H9 (cell line): ENCODE results near the gene GPC6. TPM values are rescaled to one million over a fixed set of nuclear protein-coding genes. Genes with fewer than 3 reads are reported as not detected.
"Not testable (repeated sequence)": the region's sequence is repeated elsewhere in the genome, so short reads cannot be mapped to it uniquely, and the experiment has no call there.

ENCODE experiments used
- DNase-seq: peaks from one replicate; pipeline ENCODE4 v3.0.0-alpha.2; 2017
- H2AFZ ChIP-seq: one replicate; pipeline ENCODE4 v1.6.1; 2013; ENCODE audit warnings: mild to moderate bottlenecking, low read length, control low read depth, moderate library complexity
- H2AK5ac ChIP-seq: 2 replicates; pipeline ENCODE4 v1.6.1; 2013; ENCODE audit warnings: low read length, control low read depth, mixed read lengths; ENCODE audit not compliant: insufficient read length
- H2BK120ac ChIP-seq: one replicate; pipeline ENCODE4 v1.6.1; 2013; ENCODE audit warnings: low read depth, mild to moderate bottlenecking, low read length, control low read depth, inconsistent platforms; ENCODE audit not compliant: poor library complexity, severe bottlenecking
- H2BK12ac ChIP-seq: 2 replicates; pipeline ENCODE4 v1.6.1; 2013; ENCODE audit warnings: low read length, control low read depth, mixed read lengths, low read depth; ENCODE audit not compliant: insufficient read length
- H2BK15ac ChIP-seq: 2 replicates; pipeline ENCODE4 v1.6.1; 2013; ENCODE audit warnings: low read depth, low read length, control low read depth
- H2BK20ac ChIP-seq: one replicate; pipeline ENCODE4 v1.6.1; 2013; ENCODE audit warnings: low read depth, mild to moderate bottlenecking, low read length, control low read depth, inconsistent platforms; ENCODE audit not compliant: poor library complexity, severe bottlenecking
- H2BK5ac ChIP-seq: 2 replicates; pipeline ENCODE4 v1.6.1; 2013; ENCODE audit warnings: low read length, control low read depth, mixed read lengths; ENCODE audit not compliant: insufficient read length
- H3K14ac ChIP-seq: 2 replicates; pipeline ENCODE4 v1.6.1; 2013; ENCODE audit warnings: low read length, control low read depth; ENCODE audit not compliant: insufficient read depth
- H3K18ac ChIP-seq: 2 replicates; pipeline ENCODE4 v1.6.1; 2013; ENCODE audit warnings: low read depth, mild to moderate bottlenecking, mixed read lengths, low read length, control low read depth; ENCODE audit not compliant: insufficient read length
- H3K23ac ChIP-seq: 2 replicates; pipeline ENCODE4 v1.6.1; 2013; ENCODE audit warnings: low read length, control low read depth, mixed read lengths, low read depth; ENCODE audit not compliant: insufficient read length
- H3K23me2 ChIP-seq: 2 replicates; pipeline ENCODE4 v1.6.1; 2013; ENCODE audit warnings: low read depth, mild to moderate bottlenecking, mixed read lengths, low read length, control low read depth; ENCODE audit not compliant: insufficient read length, poor library complexity, severe bottlenecking
- H3K27ac ChIP-seq: 2 replicates; pipeline ENCODE4 v1.5.1; 2013; ENCODE audit warnings: low read length, control low read depth, mixed read lengths, low read depth; ENCODE audit not compliant: insufficient read length
- H3K27me3 ChIP-seq: 2 replicates; pipeline ENCODE4 v1.6.1; 2013; ENCODE audit warnings: low read length, control low read depth, inconsistent platforms; ENCODE audit not compliant: insufficient read depth
- H3K4ac ChIP-seq: 2 replicates; pipeline ENCODE4 v1.6.1; 2013; ENCODE audit warnings: low read depth, mild to moderate bottlenecking, control low read depth, inconsistent platforms, low read length, moderate library complexity
- H3K4me1 ChIP-seq: 2 replicates; pipeline ENCODE4 v1.6.1; 2013; ENCODE audit warnings: low read length, control low read depth, inconsistent platforms; ENCODE audit not compliant: insufficient read depth
- H3K4me2 ChIP-seq: 2 replicates; pipeline ENCODE4 v1.6.1; 2013; ENCODE audit warnings: low read length, control low read depth, mixed read lengths; ENCODE audit not compliant: insufficient read length, insufficient read depth
- H3K56ac ChIP-seq: 2 replicates; pipeline ENCODE4 v1.6.1; 2013; ENCODE audit warnings: low read depth, mild to moderate bottlenecking, mixed read lengths, low read length, control low read depth; ENCODE audit not compliant: insufficient read length
- H3K79me1 ChIP-seq: 2 replicates; pipeline ENCODE4 v1.6.1; 2013; ENCODE audit warnings: low read depth, mild to moderate bottlenecking, moderate library complexity, low read length, control low read depth, inconsistent platforms; ENCODE audit not compliant: insufficient read depth, poor library complexity, severe bottlenecking
- H3K79me2 ChIP-seq: 2 replicates; pipeline ENCODE4 v1.6.1; 2013; ENCODE audit warnings: low read length, control low read depth, inconsistent platforms; ENCODE audit not compliant: insufficient read depth
- H3K9ac ChIP-seq: 2 replicates; pipeline ENCODE4 v1.6.1; 2013; ENCODE audit warnings: low read length, control low read depth, mixed read lengths; ENCODE audit not compliant: insufficient read length; ENCODE audit errors: extremely low read depth
- H3K9me3 ChIP-seq: one replicate; pipeline ENCODE4 v1.6.1; 2013; ENCODE audit warnings: low read depth, low read length, inconsistent platforms; ENCODE audit not compliant: control insufficient read depth
- H3T11ph ChIP-seq: one replicate; pipeline ENCODE4 v1.6.1; 2013; ENCODE audit warnings: mild to moderate bottlenecking, low read length, control low read depth, inconsistent platforms
- H4K20me1 ChIP-seq: one replicate; pipeline ENCODE4 v1.6.1; 2013; ENCODE audit not compliant: control insufficient read depth, insufficient read length, insufficient read depth
- H4K5ac ChIP-seq: 2 replicates; pipeline ENCODE4 v1.6.1; 2013; ENCODE audit warnings: low read depth, mild to moderate bottlenecking, mixed read lengths, low read length, control low read depth; ENCODE audit not compliant: insufficient read length
- H4K8ac ChIP-seq: replicated peaks from 2 replicates; pipeline ENCODE4 v1.6.1; 2013; ENCODE audit warnings: low read length, control low read depth, mixed read lengths, low read depth; ENCODE audit not compliant: insufficient read length
- H4K91ac ChIP-seq: 2 replicates; pipeline ENCODE4 v1.6.1; 2013; ENCODE audit warnings: low read depth, mild to moderate bottlenecking, moderate library complexity, mixed read lengths, low read length, control low read depth; ENCODE audit not compliant: insufficient read length
- H3K27ac Mint-ChIP-seq, 3 experiments: 2 replicates in 2 of 3; 3 replicates in 1 of 3; pipeline ENCODE4 v1.8.0; 2020 to 2021; ENCODE audit warnings: mixed read lengths in 3 of 3, mild to moderate bottlenecking in 1 of 3, moderate library complexity in 1 of 3
- H3K27me3 Mint-ChIP-seq: 2 replicates; pipeline ENCODE4 v1.8.0; 2021; ENCODE audit warnings: low read depth, mild to moderate bottlenecking, moderate library complexity, mixed read lengths
- H3K36me3 Mint-ChIP-seq, 3 experiments: 2 replicates in 2 of 3; 3 replicates in 1 of 3; pipeline ENCODE4 v1.8.0; 2020 to 2021; ENCODE audit warnings: low read depth in 3 of 3, mixed read lengths in 3 of 3; ENCODE audit not compliant: insufficient read depth in 1 of 3
- H3K4me1 Mint-ChIP-seq, 2 experiments: 2 replicates each; pipeline ENCODE4 v1.8.0; 2020; ENCODE audit warnings: mixed read lengths in 2 of 2
- H3K4me3 Mint-ChIP-seq, 2 experiments: 2 replicates in 1 of 2; 3 replicates in 1 of 2; pipeline ENCODE4 v1.8.0; 2020 to 2021; ENCODE audit warnings: mild to moderate bottlenecking in 2 of 2, mixed read lengths in 2 of 2, moderate library complexity in 1 of 2
- H3K9me3 Mint-ChIP-seq, 2 experiments: 2 replicates in 1 of 2; 3 replicates in 1 of 2; pipeline ENCODE4 v1.8.0; 2020; ENCODE audit warnings: mild to moderate bottlenecking in 2 of 2, mixed read lengths in 2 of 2, moderate library complexity in 1 of 2
- CTCF ChIP-seq: fragments of 200-600 bp; sonication (generic); conservative IDR thresholded peaks from 3 replicates; pipeline ENCODE4 v1.8.0; 2021; ENCODE audit warnings: antibody characterized with exemption, mild to moderate bottlenecking
- WGBS: extraction: QIAGEN DNeasy Blood & Tissue Kit; methylation state at CpG from one replicate; pipeline ENCODE4 v1.1.7; 2013; ENCODE audit warnings: missing lambda C conversion rate, low lambda C conversion rate, mixed read lengths; ENCODE audit not compliant: insufficient read length; ENCODE audit errors: extremely low coverage; 5-methylcytosine and 5-hydroxymethylcytosine counted together
- total RNA-seq: library from RNA; stranded (reverse); gene quantifications from 2 replicates; pipeline ENCODE4 v1.2.1, GENCODE V29; 2021

Gene GPC6
- total RNA-seq, 1 experiment from 2014 or later = 15.6 TPM

GRCh38 chr13:93480553-93481106, 254.0 kb downstream of the GPC6 start:
- Histone ChIP-seq H3K56ac (no peak overlapping the region), H3T11ph (no peak overlapping the region), H3K4me1 (no peaks in the 10 kb centered on the region; the same call in 1 of the 2 replicates), H4K20me1 (no peaks in the 10 kb centered on the region), H3K23ac (no peak overlapping the region), H2BK20ac (no peak overlapping the region), H2BK15ac (no peak overlapping the region), H3K18ac (no peak overlapping the region), H3K27me3 (no peaks in the 10 kb centered on the region), H2BK120ac (no peak overlapping the region), H3K79me1 (no peaks in the 10 kb centered on the region), H2AFZ (no peak overlapping the region), H4K8ac (no peak overlapping the region), H3K79me2 (peaks cover 2% of the 10 kb centered on the region; the same call in 1 of the 2 replicates), H4K5ac (no peak overlapping the region), H3K4ac (no peak overlapping the region), H2BK12ac (no peak overlapping the region), H3K23me2 (no peaks in the 10 kb centered on the region), H4K91ac (no peak overlapping the region), H3K9ac (no peak overlapping the region), H3K9me3 (no peaks in the 10 kb centered on the region), H3K4me2 (no peak overlapping the region), H3K14ac (no peak overlapping the region), H3K27ac (no peak overlapping the region), H2AK5ac (no peak overlapping the region), H2BK5ac (no peak overlapping the region)
- H3K36me3 Mint-ChIP-seq = no peaks in the 10 kb centered on the region
- 0 out of 7 replicates have a peak overlapping the region, but pooled peaks of 1 of the 3 experiments have one; percentile 3 for H3K27ac Mint-ChIP-seq
- DNase-seq = no peak
- H3K9me3 Mint-ChIP-seq = no peaks in the 10 kb centered on the region
- H3K4me1 Mint-ChIP-seq = peaks cover 10 to 12% of the 10 kb centered on the region in 2 experiments
- no peak overlapping the region for H3K4me3 Mint-ChIP-seq
- H3K27me3 Mint-ChIP-seq = no peaks in the 10 kb centered on the region
- TF ChIP-seq CTCF = no peak
- no CpG with 5 or more reads among the region's 4 CpGs for WGBS

GRCh38 chr13:93496117-93496516, 269.5 kb downstream of the GPC6 start:
- H2BK12ac ChIP-seq, H3K4me2 ChIP-seq, H3K36me3 Mint-ChIP-seq, H4K20me1 ChIP-seq, H3K18ac ChIP-seq, H4K8ac ChIP-seq, H3K9me3 Mint-ChIP-seq, H3K27me3 ChIP-seq, H3K79me1 ChIP-seq, H4K5ac ChIP-seq, H3K27ac ChIP-seq, H3K4ac ChIP-seq, H3K79me2 ChIP-seq, H2BK5ac ChIP-seq, H3K9me3 ChIP-seq, H4K91ac ChIP-seq, H3T11ph ChIP-seq, H3K56ac ChIP-seq, H3K4me1 ChIP-seq, H3K23ac ChIP-seq, H2AK5ac ChIP-seq, H2BK20ac ChIP-seq, H2BK15ac ChIP-seq, H3K27me3 Mint-ChIP-seq, DNase-seq, H2BK120ac ChIP-seq, H3K14ac ChIP-seq, H3K23me2 ChIP-seq, H2AFZ ChIP-seq, H3K9ac ChIP-seq: not testable (repeated sequence)
- Mint-ChIP-seq H3K27ac (peak overlapping the region; percentile 66 to 98 (median 97); a peak in 6 of 7 replicates), H3K4me1 (peaks cover 18 to 23% of the 10 kb centered on the region in 2 experiments), H3K4me3 (peak overlapping the region; percentile 72 to 81)
- no CpG with 5 or more reads among the region's 21 CpGs for WGBS
